ENCODE data around the gene VASP. TPM values are rescaled to one million over a fixed set of nuclear protein-coding genes. Genes with fewer than 3 reads are reported as not detected.
A peak's percentile ranks its signal among the peaks of the same experiment; 100 is the strongest.

The VASP gene
- total and polyA plus RNA-seq, 9 of the 15 experiments (the other 6 are each of a cell fraction or from before 2014, with no cell fraction given) = 16.7 to 261 (median 112) TPM

- DNase-seq (ENCODE audit: extremely low read depth in 1 of 4, low spot score in 3 of 4) (peak in 2 of 4 experiments; percentile 28 to 31), FAIRE-seq (no peak), ATAC-seq (no peak)
- peak overlapping the region; percentile 98 for H3K27ac ChIP-seq (ENCODE audit: extremely low read depth, low read depth, low read length)
- H3K9me1 ChIP-seq (ENCODE audit: control insufficient read depth, insufficient read depth, low read length) = no peaks in the 10 kb centered on the region
- H3K79me2 ChIP-seq (ENCODE audit: control insufficient read depth, insufficient read depth, low read length) = peaks cover 66% of the 10 kb centered on the region
- H4K20me1 ChIP-seq (replicated peaks; ENCODE audit: control insufficient read depth, insufficient read depth, low read length) = no peaks in the 10 kb centered on the region
- H3K4me3 ChIP-seq = peak overlapping the region; percentile 99
- no peaks in the 10 kb centered on the region for H3K9me3 ChIP-seq (replicated peaks; ENCODE audit: control insufficient read depth, insufficient read depth, low read depth, low read length)
- intact Hi-C loops (cut with micrococcal nuclease) (loop anchor here (5.0 kb wide), 1 partner anchor 134 kb away; no protein-coding TSS in a partner anchor), in situ Hi-C loops (cut with MboI) (no loop called here)
- peaks cover 32% of the 10 kb centered on the region; the same call in 2 of the 3 replicates for H3K36me3 ChIP-seq (ENCODE audit: control insufficient read depth, insufficient read depth, low read length)
- H3K4me2 ChIP-seq (ENCODE audit: insufficient read depth, low read length) = peak overlapping the region; percentile 97
- no peak overlapping the region for H2AFZ ChIP-seq (ENCODE audit: low read depth, low read length)
- peaks cover 30 to 45% of the 10 kb centered on the region in 2 experiments for H3K4me1 ChIP-seq (replicated peaks in 1 of 2; ENCODE audit: control insufficient read depth in 2 of 2, insufficient read depth in 2 of 2, low read length in 2 of 2)
- no peaks in the 10 kb centered on the region for H3K27me3 ChIP-seq (ENCODE audit: control insufficient read depth in 2 of 2, insufficient read depth in 2 of 2, low read length in 2 of 2)
- CTCF ChIA-PET (ENCODE audit: low intra/inter-chr PET ratio) = no interaction called here
- POLR2A ChIA-PET = interaction anchor here (0.6 to 1.6 kb wide), 4 partner anchors 18 to 337 kb away, joined by 3 to 5 read pairs (median 4); partner anchors contain the start of gene TRAPPC6A
- 2% methylated on average over 19 of the region's 22 CpGs for WGBS (ENCODE audit: insufficient coverage, low coverage, missing lambda C conversion rate)
- TSS peak; percentile 51 for BruUV-seq (replicated peaks)
- peak overlapping the region; percentile 95 to 97 for H3K9ac ChIP-seq (ENCODE audit: insufficient read depth in 1 of 2, low read depth in 2 of 2, low read length in 2 of 2)
- TF ChIP-seq ZNF444 (CRISPR knock-in tag; IDR thresholded peaks at IDR 0.05) = peak; percentile 41; the same call in 1 of the 2 replicates
- TF ChIP-seq BCL6 (CRISPR knock-in tag; IDR thresholded peaks at IDR 0.05) = no peak
- no peak for TF ChIP-seq PBX2 (CRISPR knock-in tag; IDR thresholded peaks at IDR 0.05; ENCODE audit: low read depth)
- TF ChIP-seq PBX2 (tag; conservative IDR thresholded peaks at IDR 0.05; ENCODE audit: low read depth) = no peak
- TF ChIP-seq ZC3H4 (CRISPR knock-in tag; IDR thresholded peaks at IDR 0.05; ENCODE audit: borderline replicate concordance) = 0 out of 2 replicates have a peak, but pooled peaks have one; percentile 67
- TF ChIP-seq ZBTB17 (CRISPR knock-in tag; IDR thresholded peaks at IDR 0.05) = no peak
- peak; percentile 59 for TF ChIP-seq RBFOX2 (IDR thresholded peaks at IDR 0.05; ENCODE audit: low read depth, low read length)
- no peak for TF ChIP-seq ZBTB33 (CRISPR knock-in tag; IDR thresholded peaks at IDR 0.05)
- no peak for TF ChIP-seq GABPB1 (CRISPR knock-in tag; IDR thresholded peaks at IDR 0.05)
- TF ChIP-seq EGR1 (conservative IDR thresholded peaks at IDR 0.05) = no peak
- no peak for TF ChIP-seq RBM39 (optimal IDR thresholded peaks at IDR 0.05; ENCODE audit: low read depth, low read length)
- TF ChIP-seq ZKSCAN1 (IDR thresholded peaks at IDR 0.05; ENCODE audit: low read depth, low read length) = no peak
- TF ChIP-seq UBTF (IDR thresholded peaks at IDR 0.05; ENCODE audit: borderline replicate concordance in 1 of 2, low read depth in 2 of 2, low read length in 2 of 2) = 0 out of 4 replicates have a peak, but pooled peaks of 1 of the 2 experiments have one; percentile 9
- no peak for TF ChIP-seq ZNF24 (IDR thresholded peaks at IDR 0.05)
- TF ChIP-seq TBP (optimal IDR thresholded peaks at IDR 0.05; ENCODE audit: low read depth, low read length) = no peak
- TF ChIP-seq FOXA3 (CRISPR knock-in tag; conservative IDR thresholded peaks at IDR 0.05 in 1 of 2, IDR thresholded peaks at IDR 0.05 in 1 of 2) = 0 out of 4 replicates have a peak, but pooled peaks of 1 of the 2 experiments have one; percentile 21
These were observed 665 bp downstream of the VASP start for GRCh38 chr19:45507872-45508416.

Data from K562 (cell line).